ENCODE data around the gene HSPG2. TPM values are rescaled to one million over a fixed set of nuclear protein-coding genes. Genes with fewer than 3 reads are reported as not detected.

The HSPG2 gene
- total and polyA plus RNA-seq, 12 donors = 38.7 to 558 (median 273) TPM

- H3K36me3 ChIP-seq (replicated peaks in 1 of 2) = no peaks in the 10 kb centered on the region
- no peak overlapping the region for H3K4me3 ChIP-seq
- 81 to 87% (median 83%) methylated on average over 12 to 15 of the region's 15 CpGs for WGBS, 4 donors
- TF ChIP-seq CTCF (IDR thresholded peaks at IDR 0.05) (no peak), POLR2A (IDR thresholded peaks at IDR 0.05) (no peak)
- intact Hi-C loops (cut with DNase I) = loop anchor here in 1 of 2 donors (10.0 kb wide), 1 partner anchor 102 kb away; no protein-coding TSS in a partner anchor
- H3K27ac ChIP-seq = no peak overlapping the region
- H3K27me3 ChIP-seq = no peaks in the 10 kb centered on the region
- no peak for DNase-seq
- H3K4me1 ChIP-seq (replicated peaks in 1 of 2) = no peaks in the 10 kb centered on the region
- H3K9me3 ChIP-seq (replicated peaks in 1 of 3) = no peaks in the 10 kb centered on the region
These were observed 29.3 kb upstream of the HSPG2 start for GRCh38 chr1:21966247-21967000.

GRCh38 chr1:21963477-21964217, 26.5 kb upstream of the HSPG2 start:
- no peak for TF ChIP-seq POLR2A (IDR thresholded peaks at IDR 0.05)
- TF ChIP-seq CTCF (IDR thresholded peaks at IDR 0.05) = peak; percentile 90 to 94 (median 92)
- 45 to 56% (median 48%) methylated on average over 10 to 11 of the region's 11 CpGs for WGBS, 4 donors
- no peak overlapping the region for H3K27ac ChIP-seq
- intact Hi-C loops (cut with DNase I) = loop anchor here in 1 of 2 donors (10.0 kb wide), 1 partner anchor 99 kb away; no protein-coding TSS in a partner anchor
- H3K4me1 ChIP-seq (replicated peaks in 1 of 2) = no peaks in the 10 kb centered on the region
- no peaks in the 10 kb centered on the region for H3K36me3 ChIP-seq (replicated peaks in 1 of 2)
- peak; percentile 70 to 93 (median 82) for DNase-seq
- no peak overlapping the region for H3K4me3 ChIP-seq
- no peaks in the 10 kb centered on the region for H3K27me3 ChIP-seq
- no peaks in the 10 kb centered on the region for H3K9me3 ChIP-seq (replicated peaks in 1 of 3)

GRCh38 chr1:21961799-21962198, 24.7 kb upstream of the HSPG2 start:
- Histone ChIP-seq H3K36me3 (replicated peaks in 1 of 2) (no peaks in the 10 kb centered on the region), H3K27ac (peak overlapping the region in 1 of 5 donors; percentile 29), H3K9me3 (replicated peaks in 1 of 3) (no peaks in the 10 kb centered on the region), H3K27me3 (no peaks in the 10 kb centered on the region), H3K4me3 (no peak overlapping the region), H3K4me1 (replicated peaks in 1 of 2) (peaks cover 4 to 7% of the 10 kb centered on the region in 2 donors)
- intact Hi-C loops (cut with DNase I) = loop anchor here in 1 of 2 donors (10.0 kb wide), 1 partner anchor 97 kb away; no protein-coding TSS in a partner anchor
- DNase-seq = no peak
- TF ChIP-seq POLR2A (IDR thresholded peaks at IDR 0.05) (no peak), CTCF (IDR thresholded peaks at IDR 0.05) (no peak)
- 46 to 67% (median 57%) methylated on average over 1 to 2 of the region's 2 CpGs; no CpG with 5 or more reads in 1 of the 4 donors for WGBS, 4 donors

- H3K27ac ChIP-seq = no peak overlapping the region
- H3K4me3 ChIP-seq = no peak overlapping the region
- H3K36me3 ChIP-seq (replicated peaks in 1 of 2) = no peaks in the 10 kb centered on the region
- TF ChIP-seq POLR2A (IDR thresholded peaks at IDR 0.05) (no peak), CTCF (IDR thresholded peaks at IDR 0.05) (no peak)
- peaks cover 9 to 12% of the 10 kb centered on the region in 2 donors for H3K4me1 ChIP-seq (replicated peaks in 1 of 2)
- no peaks in the 10 kb centered on the region for H3K9me3 ChIP-seq (replicated peaks in 1 of 3)
- intact Hi-C loops (cut with DNase I) = loop anchor here in 1 of 2 donors (10.0 kb wide), 1 partner anchor 97 kb away; no protein-coding TSS in a partner anchor
- DNase-seq = no peak
- H3K27me3 ChIP-seq = no peaks in the 10 kb centered on the region
- 59 to 79% (median 76%) methylated on average over 2 of the region's 2 CpGs for WGBS, 4 donors
These were observed 24.2 kb upstream of the HSPG2 start for GRCh38 chr1:21961337-21961736.
